Type B pancreatic cell (in vitro differentiated cells): ENCODE results near the gene ZNF697. TPM values are rescaled to one million over a fixed set of nuclear protein-coding genes. Genes with fewer than 3 reads are reported as not detected.

Source experiments
- DNase-seq: peaks from one replicate; pipeline ENCODE4 v3.0.0; 2021; ENCODE audit warnings: mixed read lengths; ENCODE audit not compliant: unreplicated experiment; ENCODE audit errors: extremely low spot score
- H3K27ac Mint-ChIP-seq: 2 replicates; pipeline ENCODE4 v1.8.0; 2021; ENCODE audit warnings: mild to moderate bottlenecking, mixed read lengths
- H3K27me3 Mint-ChIP-seq: 2 replicates; pipeline ENCODE4 v1.8.0; 2021; ENCODE audit warnings: mixed read lengths
- H3K36me3 Mint-ChIP-seq: 2 replicates; pipeline ENCODE4 v1.8.0; 2021; ENCODE audit warnings: mixed read lengths
- H3K4me1 Mint-ChIP-seq: one replicate; pipeline ENCODE4 v1.8.0; 2021; ENCODE audit warnings: mixed read lengths; ENCODE audit not compliant: unreplicated experiment
- H3K4me3 Mint-ChIP-seq: 2 replicates; pipeline ENCODE4 v1.8.0; 2021; ENCODE audit warnings: mild to moderate bottlenecking, mixed read lengths
- H3K9me3 Mint-ChIP-seq: 2 replicates; pipeline ENCODE4 v1.8.0; 2021; ENCODE audit warnings: mixed read lengths
- total RNA-seq: library from RNA; stranded (reverse); gene quantifications from 2 replicates; pipeline ENCODE4 v1.2.1, GENCODE V29; 2021; ENCODE audit warnings: low replicate concordance
- TF ChIP-seq, protein P1 (sequence below): fragments of 200-600 bp; sonication (generic); conservative IDR thresholded peaks from 2 replicates; pipeline ENCODE4 v1.5.0; 2021; ENCODE audit warnings: antibody characterized with exemption, mild to moderate bottlenecking

ZNF697 gene
- total RNA-seq, 1 donor from 2014 or later = 11.8 TPM

DNA sequence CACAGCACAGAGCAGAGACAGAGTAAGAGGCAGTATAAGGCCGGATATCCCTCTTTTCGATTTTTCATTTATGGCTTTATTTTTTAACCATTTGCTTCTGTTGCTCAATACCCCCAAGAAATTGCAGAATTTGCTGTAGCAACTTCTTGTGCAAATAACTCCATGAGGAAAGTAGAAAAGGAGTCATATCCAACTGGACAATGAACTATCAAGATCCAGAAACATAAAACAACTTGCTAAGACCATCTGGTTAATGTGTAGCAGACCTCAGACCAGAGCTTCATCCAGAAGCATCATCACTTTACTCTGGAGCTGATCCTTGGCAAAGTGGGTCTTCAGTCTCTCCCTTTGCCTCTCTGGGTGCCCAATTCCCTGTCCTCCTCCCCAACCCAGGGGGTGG, 45.9 kb downstream of the ZNF697 start:
- Mint-ChIP-seq H3K4me1 (no peaks in the 10 kb centered on the region), H3K4me3 (no peak overlapping the region), H3K9me3 (no peaks in the 10 kb centered on the region), H3K27me3 (no peaks in the 10 kb centered on the region), H3K36me3 (no peaks in the 10 kb centered on the region), H3K27ac (no peak overlapping the region)
- no peak for DNase-seq
- TF ChIP-seq, protein P1, sequence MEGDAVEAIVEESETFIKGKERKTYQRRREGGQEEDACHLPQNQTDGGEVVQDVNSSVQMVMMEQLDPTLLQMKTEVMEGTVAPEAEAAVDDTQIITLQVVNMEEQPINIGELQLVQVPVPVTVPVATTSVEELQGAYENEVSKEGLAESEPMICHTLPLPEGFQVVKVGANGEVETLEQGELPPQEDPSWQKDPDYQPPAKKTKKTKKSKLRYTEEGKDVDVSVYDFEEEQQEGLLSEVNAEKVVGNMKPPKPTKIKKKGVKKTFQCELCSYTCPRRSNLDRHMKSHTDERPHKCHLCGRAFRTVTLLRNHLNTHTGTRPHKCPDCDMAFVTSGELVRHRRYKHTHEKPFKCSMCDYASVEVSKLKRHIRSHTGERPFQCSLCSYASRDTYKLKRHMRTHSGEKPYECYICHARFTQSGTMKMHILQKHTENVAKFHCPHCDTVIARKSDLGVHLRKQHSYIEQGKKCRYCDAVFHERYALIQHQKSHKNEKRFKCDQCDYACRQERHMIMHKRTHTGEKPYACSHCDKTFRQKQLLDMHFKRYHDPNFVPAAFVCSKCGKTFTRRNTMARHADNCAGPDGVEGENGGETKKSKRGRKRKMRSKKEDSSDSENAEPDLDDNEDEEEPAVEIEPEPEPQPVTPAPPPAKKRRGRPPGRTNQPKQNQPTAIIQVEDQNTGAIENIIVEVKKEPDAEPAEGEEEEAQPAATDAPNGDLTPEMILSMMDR = no peak

DNA sequence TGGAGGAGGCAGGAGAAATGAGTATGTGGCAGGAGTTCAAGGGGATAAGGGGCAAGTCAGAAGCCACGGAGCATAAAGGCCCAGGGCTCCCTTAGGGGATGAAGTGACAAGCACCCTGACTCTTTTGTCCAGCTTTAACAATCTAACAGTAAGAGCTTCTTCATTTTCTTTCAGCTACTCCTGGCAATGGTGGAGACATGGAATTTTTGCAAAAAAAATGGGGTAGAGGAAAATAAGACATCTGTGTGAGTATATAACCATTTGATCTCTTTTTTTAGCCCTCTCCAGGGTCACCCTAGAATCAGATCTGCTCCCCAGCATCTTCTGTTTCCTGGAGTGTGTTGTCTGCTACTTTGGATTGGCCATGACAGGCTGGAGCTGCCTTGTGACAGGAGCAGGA, 47.1 kb downstream of the ZNF697 start:
- Mint-ChIP-seq H3K27ac (no peak overlapping the region), H3K36me3 (no peaks in the 10 kb centered on the region), H3K27me3 (no peaks in the 10 kb centered on the region), H3K9me3 (no peaks in the 10 kb centered on the region), H3K4me1 (no peaks in the 10 kb centered on the region), H3K4me3 (no peak overlapping the region)
- TF ChIP-seq, protein P1 = no peak
- DNase-seq = no peak

DNA sequence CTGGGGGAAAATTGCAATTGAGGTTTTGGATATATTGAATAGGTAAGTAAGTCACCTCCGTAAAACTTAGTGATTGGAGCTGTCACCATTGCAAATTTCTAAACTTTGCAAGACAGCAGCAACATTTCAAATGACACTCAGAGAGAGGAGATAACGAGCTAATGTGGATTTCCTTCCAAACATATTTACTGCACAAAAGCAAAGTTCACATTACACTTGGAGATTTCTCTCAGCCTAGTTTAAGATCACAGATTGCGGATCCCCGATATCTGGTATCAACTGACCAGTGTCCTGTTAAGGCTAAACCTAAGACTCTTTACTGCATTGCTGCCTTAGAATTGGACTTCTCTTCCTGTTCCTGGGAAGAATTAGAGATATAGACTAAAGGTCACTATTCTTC, 47.5 kb downstream of the ZNF697 start:
- Mint-ChIP-seq H3K27me3 (no peaks in the 10 kb centered on the region), H3K27ac (no peak overlapping the region), H3K36me3 (no peaks in the 10 kb centered on the region), H3K9me3 (no peaks in the 10 kb centered on the region), H3K4me3 (no peak overlapping the region), H3K4me1 (no peaks in the 10 kb centered on the region)
- no peak for DNase-seq
- TF ChIP-seq, protein P1 = no peak

DNA sequence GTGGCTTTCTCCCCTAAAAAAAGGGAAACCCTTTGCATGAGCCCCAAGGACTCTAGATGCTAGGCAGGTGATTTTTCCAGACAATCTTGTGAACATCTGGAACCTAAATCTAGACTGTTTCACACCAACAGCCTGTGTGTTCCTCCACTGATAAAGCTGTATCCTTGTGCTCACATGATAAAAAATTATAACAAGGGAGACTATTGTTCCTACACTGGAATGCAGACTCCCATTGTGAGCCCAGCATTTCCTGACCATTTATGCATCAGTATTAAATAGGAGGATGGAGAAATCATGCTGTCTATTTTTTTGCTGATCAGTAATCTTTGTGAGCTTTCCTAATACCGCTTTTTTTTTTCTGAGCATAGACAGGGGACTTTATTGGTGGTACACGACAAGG, 52.5 kb downstream of the ZNF697 start:
- Mint-ChIP-seq H3K27me3 (no peaks in the 10 kb centered on the region), H3K36me3 (no peaks in the 10 kb centered on the region), H3K4me1 (no peaks in the 10 kb centered on the region), H3K27ac (no peak overlapping the region), H3K9me3 (no peaks in the 10 kb centered on the region), H3K4me3 (no peak overlapping the region)
- DNase-seq = no peak
- TF ChIP-seq, protein P1 = no peak

- H3K27ac Mint-ChIP-seq = no peak overlapping the region
- H3K4me3 Mint-ChIP-seq = no peak overlapping the region
- no peaks in the 10 kb centered on the region for H3K4me1 Mint-ChIP-seq
- H3K36me3 Mint-ChIP-seq = no peaks in the 10 kb centered on the region
- H3K27me3 Mint-ChIP-seq = no peaks in the 10 kb centered on the region
- TF ChIP-seq, protein P1 = no peak
- DNase-seq = no peak
- H3K9me3 Mint-ChIP-seq = no peaks in the 10 kb centered on the region
Observed at GRCh38 chr1:119595168-119595567, 52.9 kb downstream of the ZNF697 start.

GRCh38 chr1:119594376-119594775, 53.7 kb downstream of the ZNF697 start:
- no peak for DNase-seq
- TF ChIP-seq, protein P1 = no peak
- Mint-ChIP-seq H3K9me3 (no peaks in the 10 kb centered on the region), H3K4me3 (no peak overlapping the region), H3K27ac (no peak overlapping the region), H3K36me3 (no peaks in the 10 kb centered on the region), H3K27me3 (no peaks in the 10 kb centered on the region), H3K4me1 (no peaks in the 10 kb centered on the region)
